Fibroblast of skin of left biceps (primary cell): Measurements from ENCODE around the gene OR10G8.
"Not testable (repeated sequence)": the region's sequence is repeated elsewhere in the genome, so short reads cannot be mapped to it uniquely, and the experiment has no call there.

Experiments used
- DNase-seq, 2 experiments: peaks; one replicate each; pipeline ENCODE4 v3.0.0-alpha.2; 2013; ENCODE audit warnings: low read depth in 2 of 2

The OR10G8 gene, protein sequence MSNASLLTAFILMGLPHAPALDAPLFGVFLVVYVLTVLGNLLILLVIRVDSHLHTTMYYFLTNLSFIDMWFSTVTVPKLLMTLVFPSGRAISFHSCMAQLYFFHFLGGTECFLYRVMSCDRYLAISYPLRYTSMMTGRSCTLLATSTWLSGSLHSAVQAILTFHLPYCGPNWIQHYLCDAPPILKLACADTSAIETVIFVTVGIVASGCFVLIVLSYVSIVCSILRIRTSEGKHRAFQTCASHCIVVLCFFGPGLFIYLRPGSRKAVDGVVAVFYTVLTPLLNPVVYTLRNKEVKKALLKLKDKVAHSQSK

GRCh38 chr11:124026498-124026897 is at the start of gene OR10G8:
Gene OR10G8 (plus strand): TSS chr11:124026798. CDS start chr11:124029623, 2,825 bp downstream.
- DNase-seq: no peak

- no peak for DNase-seq
Measured at GRCh38 chr11:123977731-123978347, 48.8 kb upstream of the OR10G8 start, which contains the start of gene OR10S1. Gene OR10S1 (minus strand): TSS chr11:123977781. CDS start chr11:123977664, 117 bp downstream.

DNA sequence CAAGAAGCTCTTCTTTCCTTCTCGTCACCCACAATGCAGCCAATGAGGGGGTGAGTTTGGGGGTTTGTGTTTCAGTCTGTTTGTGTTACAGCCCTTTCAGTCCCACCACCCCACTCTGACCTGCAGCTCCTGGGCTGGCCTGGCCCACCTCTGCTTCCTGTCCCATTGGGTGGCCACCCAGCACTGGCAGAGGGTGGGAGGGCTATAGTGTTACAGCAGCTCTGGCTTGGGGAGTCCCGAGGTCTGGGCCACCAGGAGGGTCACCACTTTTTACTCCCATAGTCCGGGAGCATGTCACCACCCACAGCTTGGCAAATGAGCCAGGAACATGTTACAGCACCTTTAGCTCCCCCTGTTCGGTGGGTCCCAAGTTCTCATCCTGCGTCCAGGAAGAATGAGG is 47.3 kb upstream of the OR10G8 start:
- no peak for DNase-seq

DNA sequence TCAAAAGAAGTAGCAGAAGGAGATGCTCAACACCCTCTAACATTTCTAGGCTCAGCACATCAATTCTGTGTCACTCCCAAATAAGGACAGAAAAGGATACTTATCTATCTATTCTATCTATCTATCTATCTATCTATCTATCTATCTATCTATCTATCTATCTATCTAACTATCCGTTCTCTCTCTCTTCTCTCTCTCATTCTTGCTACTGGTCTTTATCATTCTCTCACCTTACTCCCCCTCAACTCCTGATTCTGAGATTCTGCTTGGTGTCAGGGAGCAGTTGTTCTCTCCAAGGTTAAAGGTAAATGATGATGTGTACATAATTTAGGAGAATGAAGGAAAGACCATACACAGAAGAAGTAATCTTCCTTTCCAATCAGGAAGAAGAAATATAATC is 31.5 kb upstream of the OR10G8 start, which contains the start of gene OR10G6:
Gene OR10G6, minus strand, starts transcription at position 43 of the 400 bp plus-strand sequence. Its CDS starts 0 bp downstream, at position 43.
- no peak for DNase-seq

- no peak for DNase-seq
Measured at GRCh38 chr11:124012697-124013096, 13.9 kb upstream of the OR10G8 start, which contains the start of gene OR10G4. Gene OR10G4 (plus strand): TSS chr11:124012997. CDS start chr11:124015575, 2,578 bp downstream.

GRCh38 chr11:124015837-124016236 is 10.8 kb upstream of the OR10G8 start:
- not testable (repeated sequence) for DNase-seq

DNA sequence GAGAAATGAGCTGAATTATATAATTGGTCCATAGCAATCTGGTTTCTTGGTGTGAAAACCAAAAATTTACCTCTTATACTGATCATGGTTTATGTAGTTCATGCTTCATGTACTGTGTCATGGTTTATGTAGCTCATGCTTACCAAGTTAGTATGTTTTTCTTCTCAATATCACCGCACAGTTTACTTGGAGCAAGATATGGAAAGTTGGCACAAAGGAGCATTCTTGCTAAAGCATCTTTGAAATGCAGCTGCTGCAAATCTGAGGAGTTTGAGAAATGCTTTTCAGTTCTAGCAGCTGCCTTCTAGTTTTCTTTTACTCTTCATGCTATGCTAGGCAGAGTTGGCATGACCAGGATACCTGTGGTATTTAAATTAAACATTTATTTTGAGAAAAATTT is 10.1 kb downstream of the OR10G8 start:
- DNase-seq: no peak

GRCh38 chr11:124039557-124039956 is 13.0 kb downstream of the OR10G8 start:
- no peak for DNase-seq

GRCh38 chr11:124041254-124041653 is 14.7 kb downstream of the OR10G8 start, which contains the start of gene OR10G7:
Gene OR10G7 (minus strand): TSS chr11:124041325. CDS start chr11:124039001, 2,324 bp downstream.
- no peak for DNase-seq

GRCh38 chr11:124043420-124043819 is 16.8 kb downstream of the OR10G8 start:
- DNase-seq: no peak

GRCh38 chr11:124050748-124051147 is 24.1 kb downstream of the OR10G8 start:
- no peak for DNase-seq

DNA sequence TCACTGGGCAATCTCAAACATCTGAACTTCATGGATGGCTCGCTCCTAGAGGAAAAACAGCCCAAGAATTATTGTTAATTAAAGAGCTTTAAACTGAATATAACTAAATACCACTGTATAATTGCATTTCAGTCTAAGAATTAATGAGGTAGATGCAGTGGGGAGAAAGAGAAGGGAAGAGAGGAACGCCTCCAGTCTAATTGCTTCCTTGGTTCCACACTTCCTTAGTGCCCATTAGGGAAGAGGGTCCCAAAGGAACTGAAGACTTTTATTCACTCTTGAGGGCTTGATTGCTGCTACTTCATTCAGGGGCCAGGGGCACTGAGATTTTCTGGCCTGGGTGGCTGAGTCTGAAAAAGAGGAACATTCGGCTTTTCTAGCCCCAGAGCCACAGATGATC is 26.4 kb downstream of the OR10G8 start:
- DNase-seq: no peak

DNA sequence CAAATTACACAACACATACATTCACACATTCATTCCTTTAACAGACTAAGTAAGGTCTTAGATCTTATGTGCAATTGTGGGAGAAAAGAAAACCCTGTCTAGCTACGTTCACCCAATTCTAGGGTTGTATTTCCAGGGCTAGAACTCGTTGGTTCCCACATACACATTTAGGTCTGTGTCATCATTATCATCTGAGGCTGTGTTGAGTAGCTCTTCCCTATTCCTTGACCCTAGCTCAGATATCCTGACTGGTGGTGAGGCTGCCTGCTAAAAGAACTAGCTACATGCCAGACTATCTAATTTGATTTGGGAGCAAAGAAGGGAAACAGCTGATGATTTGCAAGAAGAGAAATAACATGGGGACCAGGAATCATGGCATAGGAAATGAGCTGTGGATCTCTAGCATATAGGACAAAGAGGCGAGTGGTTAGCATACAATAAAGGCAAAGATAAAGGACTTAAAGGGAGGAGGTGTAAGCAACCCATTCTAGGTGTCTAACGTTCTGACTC is 42.1 kb downstream of the OR10G8 start:
- DNase-seq: no peak

DNA sequence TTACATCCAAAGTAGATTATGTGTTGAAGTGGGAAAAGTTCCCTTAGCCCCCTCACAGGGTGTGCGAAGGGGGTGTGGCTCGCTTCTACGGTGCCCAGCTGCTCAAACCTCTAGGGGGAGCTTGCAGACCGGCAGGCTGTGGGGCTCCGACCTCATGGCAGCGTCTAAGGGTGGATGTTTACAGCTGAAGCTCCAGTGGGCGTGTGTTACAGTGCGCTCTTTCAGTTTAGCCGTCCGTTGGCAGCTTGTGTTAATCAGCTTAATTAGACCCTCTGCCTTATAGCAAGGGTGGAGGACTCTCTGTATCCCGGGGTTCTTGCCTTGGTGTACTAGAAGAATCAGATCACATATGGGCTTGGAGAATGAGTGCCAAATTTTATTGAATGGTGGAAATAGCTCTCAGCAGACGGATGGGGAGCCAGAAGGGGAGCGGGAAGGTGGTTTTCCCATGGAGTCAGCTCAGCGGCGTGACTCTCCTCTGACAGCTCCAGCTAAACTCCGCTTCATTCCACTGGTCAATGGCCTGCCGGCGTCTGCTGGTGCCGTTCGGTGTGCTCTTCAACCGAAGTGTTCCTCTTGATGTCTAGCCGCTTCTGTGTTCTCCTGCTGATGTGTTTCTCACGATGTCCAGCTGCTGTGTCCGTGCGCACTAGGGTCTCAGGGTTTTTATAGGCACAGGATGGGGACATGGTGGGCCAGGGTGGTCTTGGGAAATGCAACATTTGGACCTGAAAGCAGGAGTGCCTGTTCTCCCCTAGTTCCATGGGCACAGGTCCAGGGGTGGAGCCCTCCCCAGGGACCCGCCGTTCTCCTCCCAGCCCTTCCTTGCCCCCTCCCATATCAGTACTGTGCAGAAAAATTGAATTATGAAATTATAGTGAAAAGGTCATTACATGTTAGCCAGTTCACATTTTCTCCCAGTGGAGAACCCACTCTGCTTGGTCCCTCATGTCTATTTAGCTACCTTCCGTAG is 43.1 kb downstream of the OR10G8 start:
- peak in 1 of 2 experiments; percentile 7 for DNase-seq

DNA sequence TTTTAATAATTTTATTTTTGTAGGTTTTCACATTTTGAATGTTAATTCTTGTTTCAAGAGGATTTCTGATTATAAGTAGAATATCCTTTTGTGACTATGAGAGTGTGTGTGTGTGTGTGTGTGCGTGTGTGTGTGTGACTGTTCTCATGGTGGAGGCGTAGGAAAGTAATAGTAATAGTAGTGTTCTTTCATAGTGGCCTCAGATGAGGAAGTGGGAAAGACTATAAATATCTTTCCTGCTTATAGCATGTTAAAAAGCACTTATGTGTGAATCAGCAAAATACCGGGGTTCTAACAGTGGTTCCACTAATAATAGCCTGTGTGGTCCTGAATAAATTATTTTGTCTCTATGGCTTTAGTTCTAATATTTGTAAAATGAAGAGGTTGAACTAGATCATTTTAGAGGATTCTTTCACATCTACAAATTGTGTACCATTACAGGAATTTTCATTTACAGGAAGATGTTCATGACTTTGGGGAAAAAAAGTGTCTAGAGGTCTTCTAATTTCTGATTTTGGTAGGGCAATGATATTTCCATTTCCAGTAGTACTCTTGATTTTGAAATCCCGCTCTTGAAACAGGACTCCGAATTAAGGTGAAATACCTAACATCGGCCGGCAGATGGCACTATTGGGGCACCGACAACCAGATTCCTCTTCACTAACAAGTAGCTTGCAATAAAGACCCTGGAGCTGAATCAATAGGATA is 44.5 kb downstream of the OR10G8 start:
- DNase-seq: peak; percentile 20 to 29

DNA sequence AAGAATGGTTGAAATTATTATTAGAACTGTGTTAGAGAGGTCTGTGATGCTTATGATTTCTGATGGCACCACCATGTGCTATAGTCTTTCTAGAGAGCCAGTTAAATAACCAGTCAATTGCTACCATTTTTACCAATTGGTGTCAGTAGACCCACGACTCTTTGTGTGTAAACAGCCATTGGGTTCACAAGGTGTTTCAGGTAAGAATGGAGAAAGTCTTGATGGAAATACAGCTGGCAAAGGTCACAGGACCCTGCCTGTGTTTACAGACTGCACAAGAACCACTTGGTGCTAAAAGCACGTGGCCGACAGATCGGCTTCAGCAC is 45.0 kb downstream of the OR10G8 start:
- DNase-seq: no peak

DNA sequence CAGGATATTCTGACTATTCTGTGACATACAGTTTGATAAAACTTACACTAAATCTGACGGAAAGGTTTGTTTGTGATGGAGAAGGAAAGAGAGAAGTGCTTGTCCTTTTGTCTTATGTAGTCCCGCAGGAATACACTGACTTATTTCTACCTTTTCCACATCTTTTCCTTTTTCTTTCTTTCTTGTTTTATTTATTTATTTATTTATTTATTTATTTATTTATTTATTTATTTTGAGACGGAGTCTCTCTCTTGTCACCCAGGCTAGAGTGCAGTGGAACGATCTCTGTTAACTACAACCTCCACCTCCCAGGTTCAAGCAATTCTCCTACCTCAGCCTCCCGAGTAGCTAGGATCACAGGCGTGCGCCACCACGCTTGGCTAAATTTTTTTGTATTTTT is 45.5 kb downstream of the OR10G8 start:
- no peak for DNase-seq

GRCh38 chr11:124074554-124074953 is 48.0 kb downstream of the OR10G8 start:
- no peak for DNase-seq

- DNase-seq: no peak
Measured at GRCh38 chr11:124075492-124075840, 48.9 kb downstream of the OR10G8 start.

GRCh38 chr11:124075841-124076651 is 49.4 kb downstream of the OR10G8 start:
- DNase-seq: no peak
